OCI-LY1 (cell line): Measurements from ENCODE around the gene ZBTB7A.

Experiments used
- EZH2 ChIP-seq: fragments of 200-600 bp; sonication (generic), shearing (Covaris generic); IDR thresholded peaks from 2 replicates; pipeline ENCODE4 v1.8.0; 2017; ENCODE audit warnings: borderline replicate concordance, mixed run types, mild to moderate bottlenecking, antibody characterized with exemption, low read length, moderate library complexity, mixed read lengths
- TF ChIP-seq, protein P1 (sequence below): fragments of 200-600 bp; sonication (generic), shearing (Covaris generic); IDR thresholded peaks from 2 replicates; pipeline ENCODE4 v1.5.1; 2017; ENCODE audit warnings: mild to moderate bottlenecking, antibody characterized with exemption, low read length, moderate library complexity, mixed read lengths

DNA sequence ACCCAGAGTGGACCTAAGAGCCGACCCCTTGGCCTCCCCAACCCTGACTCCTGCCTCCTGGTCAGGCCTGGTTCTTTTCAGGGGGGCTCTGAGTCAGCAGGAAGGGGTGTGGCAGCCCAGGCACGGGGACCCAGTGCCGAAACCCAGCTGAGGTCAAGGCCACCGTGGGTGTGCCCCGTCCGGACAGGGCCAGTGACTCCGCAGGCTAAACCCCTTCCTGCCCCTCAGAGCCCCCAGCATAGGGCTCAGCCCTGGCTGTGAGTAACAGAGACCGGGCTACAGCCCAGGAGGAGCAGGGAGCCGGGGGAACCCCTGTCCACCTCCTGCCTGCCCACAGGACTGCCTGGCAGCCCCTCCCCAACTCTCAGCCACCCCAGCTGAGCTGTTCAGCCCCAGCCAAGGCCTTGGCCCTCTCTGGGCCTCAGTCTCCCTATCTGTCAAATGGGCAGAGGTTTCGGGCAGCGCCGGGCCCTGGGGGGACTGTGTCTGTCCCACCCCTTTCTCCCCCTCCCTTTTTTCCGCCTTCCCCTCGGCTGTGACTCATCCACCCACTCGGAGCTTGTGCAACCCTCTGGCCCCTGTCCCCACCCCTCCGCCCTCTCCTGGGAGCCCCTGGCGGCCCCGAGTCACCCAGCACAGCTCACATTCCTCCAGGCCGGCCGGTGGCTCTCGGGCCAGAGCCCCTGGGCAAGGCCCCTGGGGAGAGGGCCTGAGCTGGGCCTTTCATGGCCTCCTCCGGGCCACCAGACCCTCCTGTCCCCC, 8.6 kb downstream of the ZBTB7A start:
- TF ChIP-seq, protein P1, sequence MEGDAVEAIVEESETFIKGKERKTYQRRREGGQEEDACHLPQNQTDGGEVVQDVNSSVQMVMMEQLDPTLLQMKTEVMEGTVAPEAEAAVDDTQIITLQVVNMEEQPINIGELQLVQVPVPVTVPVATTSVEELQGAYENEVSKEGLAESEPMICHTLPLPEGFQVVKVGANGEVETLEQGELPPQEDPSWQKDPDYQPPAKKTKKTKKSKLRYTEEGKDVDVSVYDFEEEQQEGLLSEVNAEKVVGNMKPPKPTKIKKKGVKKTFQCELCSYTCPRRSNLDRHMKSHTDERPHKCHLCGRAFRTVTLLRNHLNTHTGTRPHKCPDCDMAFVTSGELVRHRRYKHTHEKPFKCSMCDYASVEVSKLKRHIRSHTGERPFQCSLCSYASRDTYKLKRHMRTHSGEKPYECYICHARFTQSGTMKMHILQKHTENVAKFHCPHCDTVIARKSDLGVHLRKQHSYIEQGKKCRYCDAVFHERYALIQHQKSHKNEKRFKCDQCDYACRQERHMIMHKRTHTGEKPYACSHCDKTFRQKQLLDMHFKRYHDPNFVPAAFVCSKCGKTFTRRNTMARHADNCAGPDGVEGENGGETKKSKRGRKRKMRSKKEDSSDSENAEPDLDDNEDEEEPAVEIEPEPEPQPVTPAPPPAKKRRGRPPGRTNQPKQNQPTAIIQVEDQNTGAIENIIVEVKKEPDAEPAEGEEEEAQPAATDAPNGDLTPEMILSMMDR, result no peak
- TF ChIP-seq EZH2, result no peak
